Measurements from ENCODE around the gene FHL1.

The FHL1 gene

GRCh38 chrX:136214551-136214950 lies 67.2 kb downstream of the FHL1 start:
- no peaks in the 10 kb centered on the region for H3K36me3 ChIP-seq (ENCODE audit: control insufficient read depth, insufficient read depth, low read length)
- H3K27me3 ChIP-seq (ENCODE audit: control insufficient read depth, insufficient read depth, low read length, poor library complexity, severe bottlenecking), result no peaks in the 10 kb centered on the region
- H3K4me3 ChIP-seq (ENCODE audit: insufficient read depth, low read depth, low read length), result no peak overlapping the region
- 91 to 92% methylated on average over 7 of the region's 7 CpGs for WGBS, 2 experiments
- H3K27ac ChIP-seq (ENCODE audit: insufficient read depth, low read depth, low read length, poor library complexity, severe bottlenecking), result peak overlapping the region; percentile 2
- peaks cover 3% of the 10 kb centered on the region for H3K4me1 ChIP-seq (ENCODE audit: control insufficient read depth, insufficient read depth, low read length)
- no peaks in the 10 kb centered on the region for H3K9me3 ChIP-seq (ENCODE audit: control insufficient read depth, low read length)

GRCh38 chrX:136215559-136215958 lies 68.2 kb downstream of the FHL1 start:
- no peak overlapping the region for H3K4me3 ChIP-seq (ENCODE audit: insufficient read depth, low read depth, low read length)
- H3K9me3 ChIP-seq (ENCODE audit: control insufficient read depth, low read length), result no peaks in the 10 kb centered on the region
- peaks cover 3% of the 10 kb centered on the region for H3K4me1 ChIP-seq (ENCODE audit: control insufficient read depth, insufficient read depth, low read length)
- no peak overlapping the region for H3K27ac ChIP-seq (ENCODE audit: insufficient read depth, low read depth, low read length, poor library complexity, severe bottlenecking)
- no peaks in the 10 kb centered on the region for H3K36me3 ChIP-seq (ENCODE audit: control insufficient read depth, insufficient read depth, low read length)
- H3K27me3 ChIP-seq (ENCODE audit: control insufficient read depth, insufficient read depth, low read length, poor library complexity, severe bottlenecking), result no peaks in the 10 kb centered on the region

- 91 to 94% methylated on average over 5 of the region's 5 CpGs for WGBS, 2 experiments
- H3K36me3 ChIP-seq (ENCODE audit: control insufficient read depth, insufficient read depth, low read length), result no peaks in the 10 kb centered on the region
These were observed 72.6 kb downstream of the FHL1 start for GRCh38 chrX:136219893-136220292.

DNA sequence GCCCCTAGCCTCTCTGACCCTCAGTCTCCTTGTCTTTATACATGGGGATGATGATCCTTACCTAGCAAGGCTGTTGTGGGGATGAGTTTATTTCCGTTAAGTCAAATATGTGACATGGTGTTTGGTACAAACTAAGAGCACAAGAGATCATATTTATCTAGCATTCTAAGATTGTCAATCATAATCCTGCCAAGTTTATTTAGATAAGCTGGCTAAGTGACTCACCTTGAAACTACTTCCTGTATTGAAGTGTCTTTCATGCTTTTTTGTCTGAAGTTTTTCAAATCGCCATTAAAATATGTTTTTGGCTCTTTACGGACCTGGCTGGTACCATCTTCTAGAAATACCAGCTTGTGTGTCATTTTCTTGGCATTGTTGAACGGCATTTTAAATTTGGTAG lies 73.2 kb downstream of the FHL1 start:
- H3K36me3 ChIP-seq (ENCODE audit: control insufficient read depth, insufficient read depth, low read length), result peaks cover 3% of the 10 kb centered on the region
- H3K4me1 ChIP-seq (ENCODE audit: control insufficient read depth, insufficient read depth, low read length), result no peaks in the 10 kb centered on the region
- no peak overlapping the region for H3K27ac ChIP-seq (ENCODE audit: insufficient read depth, low read depth, low read length, poor library complexity, severe bottlenecking)
- no peaks in the 10 kb centered on the region for H3K27me3 ChIP-seq (ENCODE audit: control insufficient read depth, insufficient read depth, low read length, poor library complexity, severe bottlenecking)
- H3K9me3 ChIP-seq (ENCODE audit: control insufficient read depth, low read length), result no peaks in the 10 kb centered on the region
- 96 to 100% methylated on average over 3 of the region's 4 CpGs for WGBS, 2 experiments
- H3K4me3 ChIP-seq (ENCODE audit: insufficient read depth, low read depth, low read length), result no peak overlapping the region

More at GRCh38 chrX:136219893-136220292, 72.6 kb downstream of the FHL1 start:
- no peak overlapping the region for H3K27ac ChIP-seq (ENCODE audit: insufficient read depth, low read depth, low read length, poor library complexity, severe bottlenecking)
- H3K4me1 ChIP-seq (ENCODE audit: control insufficient read depth, insufficient read depth, low read length), result no peaks in the 10 kb centered on the region
- no peaks in the 10 kb centered on the region for H3K9me3 ChIP-seq (ENCODE audit: control insufficient read depth, low read length)
- no peaks in the 10 kb centered on the region for H3K27me3 ChIP-seq (ENCODE audit: control insufficient read depth, insufficient read depth, low read length, poor library complexity, severe bottlenecking)
- H3K4me3 ChIP-seq (ENCODE audit: insufficient read depth, low read depth, low read length), result no peak overlapping the region

- H3K27me3 ChIP-seq (ENCODE audit: control insufficient read depth, insufficient read depth, low read length, poor library complexity, severe bottlenecking), result no peaks in the 10 kb centered on the region
- WGBS, 2 experiments, result 86 to 97% methylated on average over 3 of the region's 3 CpGs
- no peak overlapping the region for H3K27ac ChIP-seq (ENCODE audit: insufficient read depth, low read depth, low read length, poor library complexity, severe bottlenecking)
These were observed 73.6 kb downstream of the FHL1 start for GRCh38 chrX:136220951-136221350.

GRCh38 chrX:136221851-136222513 lies 74.6 kb downstream of the FHL1 start:
- 97% methylated on average over 3 of the region's 3 CpGs for WGBS, 2 experiments

More at GRCh38 chrX:136220951-136221350, 73.6 kb downstream of the FHL1 start:
- H3K9me3 ChIP-seq (ENCODE audit: control insufficient read depth, low read length), result no peaks in the 10 kb centered on the region
- H3K36me3 ChIP-seq (ENCODE audit: control insufficient read depth, insufficient read depth, low read length), result peaks cover 3% of the 10 kb centered on the region
- H3K4me1 ChIP-seq (ENCODE audit: control insufficient read depth, insufficient read depth, low read length), result no peaks in the 10 kb centered on the region
- no peak overlapping the region for H3K4me3 ChIP-seq (ENCODE audit: insufficient read depth, low read depth, low read length)

DNA sequence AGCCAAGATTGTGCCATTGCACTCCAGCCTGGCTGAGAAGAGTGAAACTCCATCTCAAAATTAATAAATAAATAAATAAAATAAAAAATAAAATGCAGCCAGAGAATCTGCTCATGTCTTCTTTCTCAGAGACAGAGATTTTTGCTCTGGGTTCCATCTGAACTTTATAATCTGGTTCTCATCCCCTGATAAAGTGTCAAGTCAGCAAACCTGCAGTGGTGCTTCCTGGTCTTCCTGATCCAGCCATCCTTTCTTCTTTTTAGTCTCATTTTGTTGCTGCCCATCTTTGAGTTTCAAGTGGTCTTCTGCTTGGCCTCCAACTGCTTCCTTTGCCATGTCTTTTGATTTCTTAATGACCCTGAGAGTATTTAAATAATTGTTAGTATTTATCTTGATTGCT lies 79.7 kb downstream of the FHL1 start:
- Histone ChIP-seq H3K9me3 (ENCODE audit: control insufficient read depth, low read length) (no peaks in the 10 kb centered on the region), H3K27me3 (ENCODE audit: control insufficient read depth, insufficient read depth, low read length, poor library complexity, severe bottlenecking) (no peaks in the 10 kb centered on the region), H3K4me3 (ENCODE audit: insufficient read depth, low read depth, low read length) (no peak overlapping the region), H3K27ac (ENCODE audit: insufficient read depth, low read depth, low read length, poor library complexity, severe bottlenecking) (no peak overlapping the region), H3K36me3 (ENCODE audit: control insufficient read depth, insufficient read depth, low read length) (peaks cover 3% of the 10 kb centered on the region), H3K4me1 (ENCODE audit: control insufficient read depth, insufficient read depth, low read length) (no peaks in the 10 kb centered on the region)

More at GRCh38 chrX:136221851-136222513, 74.6 kb downstream of the FHL1 start:
- H3K4me3 ChIP-seq (ENCODE audit: insufficient read depth, low read depth, low read length), result no peak overlapping the region
- H3K36me3 ChIP-seq (ENCODE audit: control insufficient read depth, insufficient read depth, low read length), result peaks cover 3% of the 10 kb centered on the region
- H3K27ac ChIP-seq (ENCODE audit: insufficient read depth, low read depth, low read length, poor library complexity, severe bottlenecking), result no peak overlapping the region
- H3K27me3 ChIP-seq (ENCODE audit: control insufficient read depth, insufficient read depth, low read length, poor library complexity, severe bottlenecking), result no peaks in the 10 kb centered on the region
- H3K9me3 ChIP-seq (ENCODE audit: control insufficient read depth, low read length), result no peaks in the 10 kb centered on the region
- no peaks in the 10 kb centered on the region for H3K4me1 ChIP-seq (ENCODE audit: control insufficient read depth, insufficient read depth, low read length)

GRCh38 chrX:136227948-136228838 lies 80.9 kb downstream of the FHL1 start:
- Histone ChIP-seq H3K27ac (ENCODE audit: insufficient read depth, low read depth, low read length, poor library complexity, severe bottlenecking) (no peak overlapping the region), H3K4me1 (ENCODE audit: control insufficient read depth, insufficient read depth, low read length) (no peaks in the 10 kb centered on the region), H3K9me3 (ENCODE audit: control insufficient read depth, low read length) (no peaks in the 10 kb centered on the region), H3K27me3 (ENCODE audit: control insufficient read depth, insufficient read depth, low read length, poor library complexity, severe bottlenecking) (no peaks in the 10 kb centered on the region), H3K36me3 (ENCODE audit: control insufficient read depth, insufficient read depth, low read length) (peaks cover 3% of the 10 kb centered on the region), H3K4me3 (ENCODE audit: insufficient read depth, low read depth, low read length) (no peak overlapping the region)
- WGBS, 2 experiments, result 94 to 95% methylated on average over 6 to 7 of the region's 8 CpGs

DNA sequence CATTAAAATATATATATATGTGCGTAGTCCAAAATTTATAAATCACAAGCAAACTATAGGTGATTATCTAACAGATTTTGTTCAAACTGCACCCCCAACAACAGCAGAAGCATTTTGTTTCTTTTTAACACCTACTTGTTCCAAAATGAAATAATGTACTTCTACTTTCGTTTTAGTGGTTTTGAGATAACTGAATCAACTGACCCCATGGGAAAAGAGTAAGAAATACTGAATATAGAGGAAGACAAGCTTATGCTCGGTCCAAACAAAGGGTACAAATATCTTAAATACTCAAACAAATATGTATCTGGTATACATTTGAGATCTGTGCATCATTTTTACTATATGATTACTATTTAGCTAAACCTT lies 81.5 kb downstream of the FHL1 start:
- no peaks in the 10 kb centered on the region for H3K4me1 ChIP-seq (ENCODE audit: control insufficient read depth, insufficient read depth, low read length)
- no peak overlapping the region for H3K27ac ChIP-seq (ENCODE audit: insufficient read depth, low read depth, low read length, poor library complexity, severe bottlenecking)
- 100% methylated on average over 1 of the region's 3 CpGs; no CpG with 5 or more reads in 1 of the 2 experiments for WGBS, 2 experiments
- no peaks in the 10 kb centered on the region for H3K27me3 ChIP-seq (ENCODE audit: control insufficient read depth, insufficient read depth, low read length, poor library complexity, severe bottlenecking)
- no peak overlapping the region for H3K4me3 ChIP-seq (ENCODE audit: insufficient read depth, low read depth, low read length)
- H3K36me3 ChIP-seq (ENCODE audit: control insufficient read depth, insufficient read depth, low read length), result peaks cover 3% of the 10 kb centered on the region
- no peaks in the 10 kb centered on the region for H3K9me3 ChIP-seq (ENCODE audit: control insufficient read depth, low read length)

GRCh38 chrX:136237074-136237473 lies 89.7 kb downstream of the FHL1 start:
- Histone ChIP-seq H3K4me3 (ENCODE audit: insufficient read depth, low read depth, low read length) (no peak overlapping the region), H3K27ac (ENCODE audit: insufficient read depth, low read depth, low read length, poor library complexity, severe bottlenecking) (no peak overlapping the region), H3K9me3 (ENCODE audit: control insufficient read depth, low read length) (no peaks in the 10 kb centered on the region), H3K4me1 (ENCODE audit: control insufficient read depth, insufficient read depth, low read length) (no peaks in the 10 kb centered on the region), H3K36me3 (ENCODE audit: control insufficient read depth, insufficient read depth, low read length) (no peaks in the 10 kb centered on the region), H3K27me3 (ENCODE audit: control insufficient read depth, insufficient read depth, low read length, poor library complexity, severe bottlenecking) (no peaks in the 10 kb centered on the region)
- 87 to 94% methylated on average over 2 to 3 of the region's 3 CpGs for WGBS, 2 experiments
